ENCODE measurements around the gene CXCL10. TPM values are rescaled to one million over a fixed set of nuclear protein-coding genes. Genes with fewer than 3 reads are reported as not detected.

Gene CXCL10
- total and polyA plus RNA-seq, 4 experiments from 2014 or later: 0.39 to 0.76 (median 0.42) TPM; not detected in 1

DNA sequence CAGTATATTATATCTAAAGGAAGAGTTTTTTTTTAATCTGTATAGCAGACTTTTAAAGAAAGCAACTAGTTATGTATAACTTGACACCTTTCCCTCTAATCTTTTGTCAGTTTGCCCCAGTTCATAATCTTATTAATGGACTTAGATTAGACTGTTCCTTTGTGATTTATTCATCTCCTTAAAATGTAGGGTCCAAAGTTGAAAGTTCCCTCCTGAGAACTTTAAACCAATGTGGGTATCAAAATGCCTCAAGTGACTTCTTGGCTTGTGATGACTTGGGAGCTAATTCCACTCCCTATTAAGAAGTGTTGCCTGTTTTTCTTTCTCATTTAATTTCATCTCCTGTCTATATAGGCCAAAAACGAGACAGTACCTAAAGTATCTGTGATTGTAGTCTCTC lies 26.2 kb downstream of the CXCL10 start:
- intact Hi-C loops (cut with micrococcal nuclease): no loop called here
- ChIA-PET POLR2A (ENCODE audit: partially characterized antibody) (interaction anchor here (2.0 kb wide), 1 partner anchor 57 kb away, joined by 7 read pairs; the partner anchor contains the start of gene NAAA), CTCF (ENCODE audit: partially characterized antibody) (interaction anchor here (1.2 to 3.8 kb wide), 11 partner anchors 13 to 90 kb away, joined by 3 to 49 read pairs (median 8); partner anchors contain the start of gene NAAA)
- Mint-ChIP-seq H3K4me3 (no peak overlapping the region), H3K27ac (no peak overlapping the region), H3K36me3 (no peaks in the 10 kb centered on the region), H3K27me3 (peaks cover 0 to 5% of the 10 kb centered on the region in 2 donors), H3K4me1 (peaks cover 0 to 2% (median 0%) of the 10 kb centered on the region in 4 donors), H3K9me3 (no peaks in the 10 kb centered on the region)
- Histone ChIP-seq H3K4me1 (ENCODE audit: insufficient read depth, low read length) (no peaks in the 10 kb centered on the region), H3K4me3 (ENCODE audit: low read length in 2 of 2) (no peak overlapping the region), H3K27me3 (ENCODE audit: insufficient read depth, low read length) (no peaks in the 10 kb centered on the region), H3K27ac (ENCODE audit: low read depth, low read length) (no peak overlapping the region), H3K9me3 (ENCODE audit: control insufficient read depth in 1 of 2, low read length in 2 of 2) (no peaks in the 10 kb centered on the region), H3K36me3 (ENCODE audit: insufficient read depth, low read length) (no peaks in the 10 kb centered on the region)
- DNase-seq: no peak

GRCh38 chr4:75995727-75996126 lies 27.6 kb downstream of the CXCL10 start:
- POLR2A ChIA-PET (ENCODE audit: partially characterized antibody): interaction anchor here (1.0 to 2.0 kb wide), 2 partner anchors 56 to 1805 kb away, joined by 3 to 7 read pairs; partner anchors contain the start of gene NAAA
- Mint-ChIP-seq H3K9me3 (no peaks in the 10 kb centered on the region), H3K4me1 (peaks cover 0 to 8% (median 4%) of the 10 kb centered on the region in 4 donors), H3K4me3 (no peak overlapping the region), H3K36me3 (peaks cover 0 to 3% of the 10 kb centered on the region in 2 donors), H3K27ac (no peak overlapping the region), H3K27me3 (peaks cover 0 to 5% of the 10 kb centered on the region in 2 donors)
- DNase-seq: peak in 4 of 5 donors; percentile 52 to 62 (median 58)
- Histone ChIP-seq H3K4me3 (ENCODE audit: low read length in 2 of 2) (no peak overlapping the region), H3K9me3 (ENCODE audit: control insufficient read depth in 1 of 2, low read length in 2 of 2) (no peaks in the 10 kb centered on the region), H3K27ac (ENCODE audit: low read depth, low read length) (no peak overlapping the region), H3K4me1 (ENCODE audit: insufficient read depth, low read length) (peaks cover 4% of the 10 kb centered on the region), H3K27me3 (ENCODE audit: insufficient read depth, low read length) (no peaks in the 10 kb centered on the region), H3K36me3 (ENCODE audit: insufficient read depth, low read length) (no peaks in the 10 kb centered on the region)
- CTCF ChIA-PET (ENCODE audit: partially characterized antibody): interaction anchor here (0.6 to 3.8 kb wide), 39 partner anchors 9 to 509 kb away, joined by 3 to 49 read pairs (median 5); partner anchors contain the start of genes ART3, CXCL9 and NAAA
- intact Hi-C loops (cut with micrococcal nuclease): loop anchor here (1.0 kb wide), 1 partner anchor 72 kb away; no protein-coding TSS in a partner anchor

DNA sequence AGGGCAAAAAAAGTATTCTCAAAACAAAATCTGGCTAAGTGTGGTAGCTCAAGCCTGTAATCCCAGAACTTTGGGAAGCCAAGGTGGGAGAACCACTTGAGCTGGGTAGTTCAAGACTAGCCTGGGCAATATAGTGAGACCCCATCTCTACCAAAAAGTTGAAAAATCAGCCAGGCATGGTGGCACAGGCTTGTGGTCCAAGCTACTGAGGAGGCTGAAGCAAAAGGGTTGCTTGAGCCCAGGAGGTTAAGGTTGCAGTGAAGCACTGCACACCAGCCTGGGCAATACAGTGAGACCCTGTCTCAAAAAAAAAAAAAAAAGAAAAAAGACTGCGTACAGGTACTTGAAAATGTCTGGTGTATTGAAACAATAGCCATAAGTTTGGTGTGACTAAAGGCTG lies 30.8 kb downstream of the CXCL10 start:
- peak overlapping the region in 1 of 7 donors; percentile 51 for H3K27ac Mint-ChIP-seq
- H3K9me3 Mint-ChIP-seq: no peaks in the 10 kb centered on the region
- Histone ChIP-seq H3K27me3 (ENCODE audit: insufficient read depth, low read length) (no peaks in the 10 kb centered on the region), H3K36me3 (ENCODE audit: insufficient read depth, low read length) (no peaks in the 10 kb centered on the region), H3K4me1 (ENCODE audit: insufficient read depth, low read length) (peaks cover 30% of the 10 kb centered on the region), H3K4me3 (ENCODE audit: low read length in 2 of 2) (no peak overlapping the region), H3K9me3 (ENCODE audit: control insufficient read depth in 1 of 2, low read length in 2 of 2) (no peaks in the 10 kb centered on the region), H3K27ac (ENCODE audit: low read depth, low read length) (no peak overlapping the region)
- H3K27me3 Mint-ChIP-seq: peaks cover 0 to 5% of the 10 kb centered on the region in 2 donors
- ChIA-PET CTCF (ENCODE audit: partially characterized antibody) (interaction anchor here (0.9 to 3.1 kb wide), 7 partner anchors 9 to 319 kb away, joined by 3 to 17 read pairs (median 4); partner anchors contain the start of genes G3BP2 and NUP54), POLR2A (ENCODE audit: partially characterized antibody) (interaction anchor here (2.8 kb wide), 1 partner anchor 52 kb away, joined by 31 read pairs; the partner anchor contains the start of gene NAAA)
- peaks cover 8 to 12% of the 10 kb centered on the region in 2 donors for H3K36me3 Mint-ChIP-seq
- peaks cover 0 to 28% (median 18%) of the 10 kb centered on the region in 4 donors for H3K4me1 Mint-ChIP-seq
- no peak for DNase-seq
- intact Hi-C loops (cut with micrococcal nuclease): loop anchor here (5.0 kb wide), 2 partner anchors 75 to 265 kb away; no protein-coding TSS in a partner anchor
- H3K4me3 Mint-ChIP-seq: peak overlapping the region in 1 of 8 donors; percentile 35

DNA sequence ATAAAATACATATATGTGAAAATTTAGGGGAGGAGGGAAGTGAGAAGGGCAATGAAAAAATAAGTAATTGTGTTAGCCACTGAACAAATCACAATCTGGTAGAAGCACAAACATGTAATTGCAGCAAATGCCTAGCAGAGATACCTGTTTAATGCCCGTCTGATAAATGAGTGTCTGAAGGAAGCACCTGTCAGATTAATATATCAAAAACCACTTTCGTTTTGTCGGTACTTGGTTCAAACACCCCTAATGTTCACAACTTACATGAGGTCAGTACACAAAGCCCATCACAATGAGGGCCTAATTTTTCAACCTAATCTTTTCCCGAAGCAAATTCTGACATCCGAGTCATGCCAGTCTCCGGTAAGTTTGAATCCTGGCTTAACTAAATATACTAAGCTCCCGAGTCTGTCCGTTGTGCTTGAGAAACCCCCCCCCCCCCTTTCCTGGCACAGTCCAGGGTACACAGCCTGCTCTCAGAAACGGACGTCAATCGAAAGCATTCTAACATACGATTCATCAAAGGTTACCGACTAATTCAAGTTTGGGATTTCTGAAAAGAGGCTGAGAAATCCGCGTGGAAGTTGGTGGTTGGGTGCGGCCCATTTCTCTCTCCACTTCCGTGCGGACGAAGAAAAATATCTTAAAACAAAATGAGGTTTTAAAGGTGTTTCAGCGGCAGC lies 33.3 kb downstream of the CXCL10 start:
- ChIA-PET CTCF (ENCODE audit: partially characterized antibody) (interaction anchor here (0.9 to 3.1 kb wide), 4 partner anchors 78 to 159 kb away, joined by 3 to 17 read pairs (median 9); partner anchors contain the start of gene NUP54), POLR2A (ENCODE audit: partially characterized antibody) (interaction anchor here (0.9 to 2.8 kb wide), 4 partner anchors 50 to 317 kb away, joined by 3 to 31 read pairs (median 8); partner anchors contain the start of genes G3BP2, NAAA and NUP54)
- H3K4me1 ChIP-seq (ENCODE audit: insufficient read depth, low read length): peaks cover 53% of the 10 kb centered on the region
- H3K27me3 Mint-ChIP-seq: peaks cover 0 to 5% of the 10 kb centered on the region in 2 donors
- H3K36me3 Mint-ChIP-seq: peaks cover 8 to 14% of the 10 kb centered on the region in 2 donors
- peak overlapping the region; percentile 95 to 98 (median 96) for H3K4me3 Mint-ChIP-seq
- peak overlapping the region; percentile 92 to 97 (median 95) for H3K27ac Mint-ChIP-seq
- peaks cover 0 to 34% (median 20%) of the 10 kb centered on the region in 4 donors for H3K4me1 Mint-ChIP-seq
- H3K9me3 Mint-ChIP-seq: no peaks in the 10 kb centered on the region
- no peaks in the 10 kb centered on the region for H3K27me3 ChIP-seq (ENCODE audit: insufficient read depth, low read length)
- no peaks in the 10 kb centered on the region for H3K36me3 ChIP-seq (ENCODE audit: insufficient read depth, low read length)
- DNase-seq: peak in 4 of 5 donors; percentile 3 to 14 (median 8)
- intact Hi-C loops (cut with micrococcal nuclease): loop anchor here (1.0 to 5.0 kb wide), 5 partner anchors 50 to 475 kb away; partner anchors contain the start of genes NUP54, RCHY1 and THAP6
- peak overlapping the region; percentile 70 for H3K27ac ChIP-seq (ENCODE audit: low read depth, low read length)
- H3K9me3 ChIP-seq (ENCODE audit: control insufficient read depth in 1 of 2, low read length in 2 of 2): no peaks in the 10 kb centered on the region
- peak overlapping the region; percentile 84 to 93 for H3K4me3 ChIP-seq (ENCODE audit: low read length in 2 of 2)

DNA sequence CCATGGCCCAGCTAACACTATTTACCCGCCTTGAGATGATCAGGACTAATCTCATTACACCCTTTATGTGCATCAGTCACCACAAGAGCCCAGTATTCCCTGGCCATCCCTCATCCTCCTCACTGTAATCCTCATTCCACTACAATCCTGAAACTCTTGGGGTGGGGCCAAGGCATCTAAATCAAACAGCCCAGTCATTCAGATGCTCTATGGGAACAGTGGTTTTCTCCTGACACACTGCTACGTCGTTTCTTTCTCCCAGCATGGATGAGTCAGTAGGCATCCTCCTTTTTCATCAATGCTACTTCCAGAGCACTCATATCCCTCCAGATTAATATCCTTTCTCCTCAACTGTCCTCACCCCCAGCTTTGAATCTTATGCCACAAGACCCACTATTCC lies 38.2 kb downstream of the CXCL10 start:
- H3K9me3 ChIP-seq (ENCODE audit: control insufficient read depth in 1 of 2, low read length in 2 of 2): no peaks in the 10 kb centered on the region
- H3K27ac ChIP-seq (ENCODE audit: low read depth, low read length): no peak overlapping the region
- H3K4me1 ChIP-seq (ENCODE audit: insufficient read depth, low read length): peaks cover 53% of the 10 kb centered on the region
- DNase-seq: no peak
- peaks cover 0 to 30% (median 13%) of the 10 kb centered on the region in 4 donors for H3K4me1 Mint-ChIP-seq
- no peaks in the 10 kb centered on the region for H3K27me3 ChIP-seq (ENCODE audit: insufficient read depth, low read length)
- no peak overlapping the region for H3K27ac Mint-ChIP-seq
- ChIA-PET CTCF (ENCODE audit: partially characterized antibody) (interaction anchor here (1.0 to 4.9 kb wide), 2 partner anchors 11 to 196 kb away, joined by 3 to 22 read pairs; no protein-coding TSS in a partner anchor), POLR2A (ENCODE audit: partially characterized antibody) (no interaction called here)
- no peak overlapping the region for H3K4me3 ChIP-seq (ENCODE audit: low read length in 2 of 2)
- intact Hi-C loops (cut with micrococcal nuclease): no loop called here
- peaks cover 31 to 37% of the 10 kb centered on the region in 2 donors for H3K36me3 Mint-ChIP-seq
- H3K9me3 Mint-ChIP-seq: peaks cover 0 to 4% (median 0%) of the 10 kb centered on the region in 8 donors
- H3K36me3 ChIP-seq (ENCODE audit: insufficient read depth, low read length): peaks cover 17% of the 10 kb centered on the region
- no peaks in the 10 kb centered on the region for H3K27me3 Mint-ChIP-seq
- no peak overlapping the region for H3K4me3 Mint-ChIP-seq

GRCh38 chr4:75980576-75980975 lies 42.7 kb downstream of the CXCL10 start:
- H3K27ac Mint-ChIP-seq: peak overlapping the region in 3 of 7 donors; percentile 14 to 64 (median 61)
- peaks cover 0 to 5% (median 3%) of the 10 kb centered on the region in 4 donors for H3K4me1 Mint-ChIP-seq
- no peaks in the 10 kb centered on the region for H3K27me3 Mint-ChIP-seq
- DNase-seq: no peak
- H3K4me3 ChIP-seq (ENCODE audit: low read length in 2 of 2): no peak overlapping the region
- H3K36me3 Mint-ChIP-seq: peaks cover 51 to 54% of the 10 kb centered on the region in 2 donors
- peaks cover 44% of the 10 kb centered on the region for H3K36me3 ChIP-seq (ENCODE audit: insufficient read depth, low read length)
- intact Hi-C loops (cut with micrococcal nuclease): no loop called here
- H3K4me1 ChIP-seq (ENCODE audit: insufficient read depth, low read length): peaks cover 11% of the 10 kb centered on the region
- ChIA-PET CTCF (ENCODE audit: partially characterized antibody) (no interaction called here), POLR2A (ENCODE audit: partially characterized antibody) (no interaction called here)
- H3K27ac ChIP-seq (ENCODE audit: low read depth, low read length): no peak overlapping the region
- H3K27me3 ChIP-seq (ENCODE audit: insufficient read depth, low read length): no peaks in the 10 kb centered on the region
- H3K9me3 Mint-ChIP-seq: peaks cover 0 to 5% (median 0%) of the 10 kb centered on the region in 8 donors
- no peak overlapping the region for H3K4me3 Mint-ChIP-seq
- no peaks in the 10 kb centered on the region for H3K9me3 ChIP-seq (ENCODE audit: control insufficient read depth in 1 of 2, low read length in 2 of 2)

GRCh38 chr4:75976177-75976576 lies 47.1 kb downstream of the CXCL10 start:
- Mint-ChIP-seq H3K36me3 (peaks cover 62 to 71% of the 10 kb centered on the region in 2 donors), H3K4me1 (peaks cover 0 to 5% (median 3%) of the 10 kb centered on the region in 4 donors), H3K27ac (no peak overlapping the region), H3K4me3 (no peak overlapping the region), H3K27me3 (no peaks in the 10 kb centered on the region), H3K9me3 (peaks cover 0 to 6% (median 0%) of the 10 kb centered on the region in 8 donors)
- H3K27ac ChIP-seq (ENCODE audit: low read depth, low read length): no peak overlapping the region
- no peaks in the 10 kb centered on the region for H3K9me3 ChIP-seq (ENCODE audit: control insufficient read depth in 1 of 2, low read length in 2 of 2)
- ChIA-PET POLR2A (ENCODE audit: partially characterized antibody) (no interaction called here), CTCF (ENCODE audit: partially characterized antibody) (no interaction called here)
- intact Hi-C loops (cut with micrococcal nuclease): no loop called here
- no peaks in the 10 kb centered on the region for H3K27me3 ChIP-seq (ENCODE audit: insufficient read depth, low read length)
- H3K4me3 ChIP-seq (ENCODE audit: low read length in 2 of 2): no peak overlapping the region
- no peaks in the 10 kb centered on the region for H3K4me1 ChIP-seq (ENCODE audit: insufficient read depth, low read length)
- no peak for DNase-seq
- H3K36me3 ChIP-seq (ENCODE audit: insufficient read depth, low read length): peaks cover 64% of the 10 kb centered on the region

Measured in CD4-positive, alpha-beta memory T cell (primary cell).